Measurements from ENCODE around the gene C2orf69.

Gene C2orf69

GRCh38 chr2:199932312-199932855, 21.3 kb downstream of the C2orf69 start:
- Histone ChIP-seq H3F3A (ENCODE audit: insufficient read depth, low read length) (0 out of 2 replicates have a peak, but pooled peaks cover 6% of the 10 kb centered on the region), H3K79me2 (ENCODE audit: insufficient read depth, low read length) (no peaks in the 10 kb centered on the region), H3K4me1 (ENCODE audit: insufficient read depth, low read length, severe bottlenecking) (no peaks in the 10 kb centered on the region), H4K20me1 (ENCODE audit: insufficient read depth, low read length) (no peaks in the 10 kb centered on the region), H3K36me3 (ENCODE audit: insufficient read depth, low read length) (peaks cover 66% of the 10 kb centered on the region), H3K27ac (ENCODE audit: low read depth, low read length, poor library complexity, severe bottlenecking) (no peak overlapping the region), H2AFZ (ENCODE audit: low read length) (no peak overlapping the region), H3K9ac (ENCODE audit: low read length) (no peak overlapping the region), H3K9me3 (ENCODE audit: low read length) (no peaks in the 10 kb centered on the region), H3K4me2 (ENCODE audit: low read length) (no peak overlapping the region), H3K27me3 (ENCODE audit: insufficient read depth, low read length) (no peaks in the 10 kb centered on the region), H3K4me3 (ENCODE audit: low read depth, low read length, poor library complexity, severe bottlenecking) (no peak overlapping the region), H3K9me2 (ENCODE audit: low read depth, low read length) (no peaks in the 10 kb centered on the region)
- TF ChIP-seq CTCF (IDR thresholded peaks at IDR 0.05; ENCODE audit: low read length) (no peak), EZH2 (IDR thresholded peaks at IDR 0.05; ENCODE audit: borderline replicate concordance, low read length) (no peak)

- Histone ChIP-seq H3K79me2 (ENCODE audit: insufficient read depth, low read length) (no peaks in the 10 kb centered on the region), H3K9ac (ENCODE audit: low read length) (no peak overlapping the region), H4K20me1 (ENCODE audit: insufficient read depth, low read length) (no peaks in the 10 kb centered on the region), H3F3A (ENCODE audit: insufficient read depth, low read length) (0 out of 2 replicates have a peak, but pooled peaks cover 6% of the 10 kb centered on the region), H3K27ac (ENCODE audit: low read depth, low read length, poor library complexity, severe bottlenecking) (no peak overlapping the region), H3K9me2 (ENCODE audit: low read depth, low read length) (no peaks in the 10 kb centered on the region), H3K9me3 (ENCODE audit: low read length) (no peaks in the 10 kb centered on the region), H3K4me1 (ENCODE audit: insufficient read depth, low read length, severe bottlenecking) (no peaks in the 10 kb centered on the region), H3K36me3 (ENCODE audit: insufficient read depth, low read length) (peaks cover 73% of the 10 kb centered on the region), H3K4me3 (ENCODE audit: low read depth, low read length, poor library complexity, severe bottlenecking) (no peak overlapping the region), H3K27me3 (ENCODE audit: insufficient read depth, low read length) (no peaks in the 10 kb centered on the region), H3K4me2 (ENCODE audit: low read length) (no peak overlapping the region), H2AFZ (ENCODE audit: low read length) (no peak overlapping the region)
- TF ChIP-seq EZH2 (IDR thresholded peaks at IDR 0.05; ENCODE audit: borderline replicate concordance, low read length) (no peak), CTCF (IDR thresholded peaks at IDR 0.05; ENCODE audit: low read length) (no peak)
Observed at GRCh38 chr2:199933466-199933865, 22.4 kb downstream of the C2orf69 start.

GRCh38 chr2:199936554-199936953, 25.5 kb downstream of the C2orf69 start:
- Histone ChIP-seq H3K27me3 (ENCODE audit: insufficient read depth, low read length) (no peaks in the 10 kb centered on the region), H3K9ac (ENCODE audit: low read length) (no peak overlapping the region), H3K36me3 (ENCODE audit: insufficient read depth, low read length) (peaks cover 64% of the 10 kb centered on the region), H3K27ac (ENCODE audit: low read depth, low read length, poor library complexity, severe bottlenecking) (no peak overlapping the region), H3K9me2 (ENCODE audit: low read depth, low read length) (no peaks in the 10 kb centered on the region), H3K4me1 (ENCODE audit: insufficient read depth, low read length, severe bottlenecking) (no peaks in the 10 kb centered on the region), H3F3A (ENCODE audit: insufficient read depth, low read length) (0 out of 2 replicates have a peak, but pooled peaks cover 6% of the 10 kb centered on the region), H4K20me1 (ENCODE audit: insufficient read depth, low read length) (no peaks in the 10 kb centered on the region), H3K79me2 (ENCODE audit: insufficient read depth, low read length) (no peaks in the 10 kb centered on the region), H2AFZ (ENCODE audit: low read length) (no peak overlapping the region), H3K4me2 (ENCODE audit: low read length) (no peak overlapping the region), H3K9me3 (ENCODE audit: low read length) (no peaks in the 10 kb centered on the region), H3K4me3 (ENCODE audit: low read depth, low read length, poor library complexity, severe bottlenecking) (no peak overlapping the region)
- TF ChIP-seq EZH2 (IDR thresholded peaks at IDR 0.05; ENCODE audit: borderline replicate concordance, low read length) = no peak
- no peak for TF ChIP-seq CTCF (IDR thresholded peaks at IDR 0.05; ENCODE audit: low read length)

Measured in OCI-LY1 (cell line).